Measurements from ENCODE around the gene NEUROD4. TPM values are rescaled to one million over a fixed set of nuclear protein-coding genes. Genes with fewer than 3 reads are reported as not detected.
"Not testable (repeated sequence)": the region's sequence is repeated elsewhere in the genome, so short reads cannot be mapped to it uniquely, and the experiment has no call there.

Gene NEUROD4
- total RNA-seq, 2 experiments from 2014 or later, result not detected

- peak; percentile 96 for DNase-seq (ENCODE audit: low spot score)
- Histone ChIP-seq H3K9me3 (ENCODE audit: low read length) (no peaks in the 10 kb centered on the region), H3K27ac (ENCODE audit: low read depth, low read length, poor library complexity, severe bottlenecking) (peak within 1 kb of the TSS; percentile 75), H3K4me1 (ENCODE audit: insufficient read depth, low read length, poor library complexity, severe bottlenecking) (peaks cover 57% of the 10 kb centered on the region), H4K20me1 (ENCODE audit: insufficient read depth, low read length) (no peaks in the 10 kb centered on the region), H3K36me3 (ENCODE audit: insufficient read depth, low read length) (peaks cover 10% of the 10 kb centered on the region), H2AFZ (ENCODE audit: low read length) (peak within 1 kb of the TSS; percentile 68), H3K4me2 (ENCODE audit: low read length) (peak within 1 kb of the TSS; percentile 90), H3K4me3 (ENCODE audit: low read depth, low read length, poor library complexity, severe bottlenecking) (peak within 1 kb of the TSS; percentile 68), H3K9me2 (ENCODE audit: insufficient read depth, low read length) (no peaks in the 10 kb centered on the region), H3K79me2 (ENCODE audit: insufficient read depth, low read depth, low read length) (peaks cover 5% of the 10 kb centered on the region; the same call in 1 of the 2 replicates)
- no peak for TF ChIP-seq EZH2phosphoT487 (IDR thresholded peaks at IDR 0.05; ENCODE audit: borderline replicate concordance, low read depth, low read length)
- TF ChIP-seq, protein P1, sequence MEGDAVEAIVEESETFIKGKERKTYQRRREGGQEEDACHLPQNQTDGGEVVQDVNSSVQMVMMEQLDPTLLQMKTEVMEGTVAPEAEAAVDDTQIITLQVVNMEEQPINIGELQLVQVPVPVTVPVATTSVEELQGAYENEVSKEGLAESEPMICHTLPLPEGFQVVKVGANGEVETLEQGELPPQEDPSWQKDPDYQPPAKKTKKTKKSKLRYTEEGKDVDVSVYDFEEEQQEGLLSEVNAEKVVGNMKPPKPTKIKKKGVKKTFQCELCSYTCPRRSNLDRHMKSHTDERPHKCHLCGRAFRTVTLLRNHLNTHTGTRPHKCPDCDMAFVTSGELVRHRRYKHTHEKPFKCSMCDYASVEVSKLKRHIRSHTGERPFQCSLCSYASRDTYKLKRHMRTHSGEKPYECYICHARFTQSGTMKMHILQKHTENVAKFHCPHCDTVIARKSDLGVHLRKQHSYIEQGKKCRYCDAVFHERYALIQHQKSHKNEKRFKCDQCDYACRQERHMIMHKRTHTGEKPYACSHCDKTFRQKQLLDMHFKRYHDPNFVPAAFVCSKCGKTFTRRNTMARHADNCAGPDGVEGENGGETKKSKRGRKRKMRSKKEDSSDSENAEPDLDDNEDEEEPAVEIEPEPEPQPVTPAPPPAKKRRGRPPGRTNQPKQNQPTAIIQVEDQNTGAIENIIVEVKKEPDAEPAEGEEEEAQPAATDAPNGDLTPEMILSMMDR (conservative IDR thresholded peaks at IDR 0.05; ENCODE audit: low read length), result no peak
- POLR2A ChIA-PET, result interaction anchor here (0.8 to 2.2 kb wide), 9 partner anchors 11 to 89 kb away, joined by 3 to 11 read pairs (median 3); no protein-coding TSS in a partner anchor
- TSS peak; percentile 93 for BruUV-seq (replicated peaks)
- intact Hi-C loops (cut with micrococcal nuclease; ENCODE audit: unreplicated experiment), result loop anchor here (10.0 kb wide), 1 partner anchor 660 kb away; no protein-coding TSS in a partner anchor
- CTCF ChIA-PET (ENCODE audit: unreplicated experiment), result interaction anchor here (0.5 to 2.0 kb wide), 5 partner anchors 8 to 1639 kb away, joined by 3 to 16 read pairs (median 4); no protein-coding TSS in a partner anchor
Measured at GRCh38 chr12:54984658-54985376, 35.0 kb upstream of the NEUROD4 start, which contains the start of gene TESPA1. TSS of gene TESPA1 (minus strand) at chr12:54984762. CDS start at chr12:54974562, 10,200 bp downstream.

DNA sequence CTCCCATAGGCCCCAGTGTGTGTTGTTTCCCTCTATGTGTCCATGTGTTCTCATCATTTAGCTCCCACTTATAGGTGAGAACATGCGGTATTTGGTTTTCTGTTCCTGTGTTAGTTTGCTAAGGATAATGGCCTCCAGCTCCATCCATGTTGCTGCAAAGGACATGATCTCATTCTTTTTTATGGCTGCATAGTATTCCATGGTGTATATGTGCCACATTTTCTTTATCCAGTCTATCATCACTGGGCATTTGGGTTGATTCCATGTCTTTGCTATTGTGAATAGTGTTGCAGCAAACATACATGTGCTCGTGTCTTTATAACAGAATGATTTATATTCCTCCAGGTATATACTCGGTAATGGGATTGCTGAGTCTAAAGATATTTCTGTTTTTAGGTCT is 33.0 kb upstream of the NEUROD4 start:
- H3K4me3 ChIP-seq (ENCODE audit: low read depth, low read length, poor library complexity, severe bottlenecking); H3K36me3 ChIP-seq (ENCODE audit: insufficient read depth, low read length); DNase-seq (ENCODE audit: low spot score); H3K9me3 ChIP-seq (ENCODE audit: low read length); BruUV-seq (replicated peaks); H3K4me2 ChIP-seq (ENCODE audit: low read length); H4K20me1 ChIP-seq (ENCODE audit: insufficient read depth, low read length); H2AFZ ChIP-seq (ENCODE audit: low read length); H3K79me2 ChIP-seq (ENCODE audit: insufficient read depth, low read depth, low read length); H3K9me2 ChIP-seq (ENCODE audit: insufficient read depth, low read length); H3K27ac ChIP-seq (ENCODE audit: low read depth, low read length, poor library complexity, severe bottlenecking): not testable (repeated sequence)
- ChIA-PET POLR2A (interaction anchor here (0.5 kb wide), 1 partner anchor 510 kb away, joined by 3 read pairs; no protein-coding TSS in a partner anchor), CTCF (ENCODE audit: unreplicated experiment) (interaction anchor here (1.3 kb wide), 1 partner anchor 85 kb away, joined by 4 read pairs; no protein-coding TSS in a partner anchor)
- intact Hi-C loops (cut with micrococcal nuclease; ENCODE audit: unreplicated experiment), result loop anchor here (10.0 kb wide), 1 partner anchor 658 kb away; no protein-coding TSS in a partner anchor
- peaks cover 77% of the 10 kb centered on the region for H3K4me1 ChIP-seq (ENCODE audit: insufficient read depth, low read length, poor library complexity, severe bottlenecking)

DNA sequence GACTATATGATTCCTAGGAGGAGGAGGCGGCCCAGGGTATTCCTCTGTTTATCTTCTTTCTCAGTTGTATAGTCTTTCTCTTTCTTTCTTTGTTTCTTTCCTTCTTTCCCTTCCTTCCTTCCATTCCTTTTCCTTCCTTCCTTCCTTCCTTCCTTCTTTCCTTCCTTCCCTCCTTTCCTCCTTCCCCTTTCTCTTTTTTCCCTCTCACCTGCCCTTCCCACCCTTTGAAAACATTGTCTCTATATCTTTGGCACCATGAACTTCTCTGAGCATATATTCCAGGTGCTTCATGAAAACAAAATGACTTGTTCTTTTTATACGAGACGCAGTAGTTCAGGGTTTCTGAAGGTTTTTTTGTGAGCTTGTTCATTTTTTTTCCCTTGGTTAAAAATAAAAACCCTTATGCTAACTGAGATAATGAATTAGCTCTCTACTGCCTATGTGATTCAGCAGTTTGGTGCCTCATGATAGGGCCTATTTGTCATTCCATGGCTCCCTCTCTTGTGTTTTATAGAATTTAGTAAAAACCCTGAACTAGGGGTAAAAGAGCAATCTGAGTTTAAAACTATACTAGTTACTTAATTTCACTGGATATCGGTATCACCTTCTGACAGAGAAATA is 32.1 kb upstream of the NEUROD4 start:
- POLR2A ChIA-PET, result interaction anchor here (0.5 to 1.1 kb wide), 5 partner anchors 13 to 1763 kb away, joined by 3 to 5 read pairs (median 3); no protein-coding TSS in a partner anchor
- TF ChIP-seq, protein P1 (conservative IDR thresholded peaks at IDR 0.05; ENCODE audit: low read length), result no peak
- TF ChIP-seq EZH2phosphoT487 (IDR thresholded peaks at IDR 0.05; ENCODE audit: borderline replicate concordance, low read depth, low read length), result no peak
- Histone ChIP-seq H2AFZ (ENCODE audit: low read length) (peak overlapping the region; percentile 89; the same call in 1 of the 2 replicates), H3K9me3 (ENCODE audit: low read length) (no peaks in the 10 kb centered on the region), H3K4me2 (ENCODE audit: low read length) (peak overlapping the region; percentile 93), H3K27ac (ENCODE audit: low read depth, low read length, poor library complexity, severe bottlenecking) (no peak overlapping the region), H3K4me3 (ENCODE audit: low read depth, low read length, poor library complexity, severe bottlenecking) (no peak overlapping the region), H3K4me1 (ENCODE audit: insufficient read depth, low read length, poor library complexity, severe bottlenecking) (peaks cover 84% of the 10 kb centered on the region), H3K9me2 (ENCODE audit: insufficient read depth, low read length) (no peaks in the 10 kb centered on the region), H3K79me2 (ENCODE audit: insufficient read depth, low read depth, low read length) (peaks cover 5% of the 10 kb centered on the region; the same call in 1 of the 2 replicates), H4K20me1 (ENCODE audit: insufficient read depth, low read length) (no peaks in the 10 kb centered on the region), H3K36me3 (ENCODE audit: insufficient read depth, low read length) (no peaks in the 10 kb centered on the region)
- CTCF ChIA-PET (ENCODE audit: unreplicated experiment), result no interaction called here
- DNase-seq (ENCODE audit: low spot score), result no peak
- no TSS peak for BruUV-seq (replicated peaks)
- intact Hi-C loops (cut with micrococcal nuclease; ENCODE audit: unreplicated experiment), result loop anchor here (10.0 kb wide), 1 partner anchor 657 kb away; no protein-coding TSS in a partner anchor
